NCI-H2029 treated with DMSO at 0.1 percent for 48 hours (cell line): ENCODE data around the gene ZMIZ1.

Source experiments
- DNase-seq: peaks from one replicate; lab custom pipeline; 2025; lab: John Stamatoyannopoulos, UW

The ZMIZ1 gene

DNA sequence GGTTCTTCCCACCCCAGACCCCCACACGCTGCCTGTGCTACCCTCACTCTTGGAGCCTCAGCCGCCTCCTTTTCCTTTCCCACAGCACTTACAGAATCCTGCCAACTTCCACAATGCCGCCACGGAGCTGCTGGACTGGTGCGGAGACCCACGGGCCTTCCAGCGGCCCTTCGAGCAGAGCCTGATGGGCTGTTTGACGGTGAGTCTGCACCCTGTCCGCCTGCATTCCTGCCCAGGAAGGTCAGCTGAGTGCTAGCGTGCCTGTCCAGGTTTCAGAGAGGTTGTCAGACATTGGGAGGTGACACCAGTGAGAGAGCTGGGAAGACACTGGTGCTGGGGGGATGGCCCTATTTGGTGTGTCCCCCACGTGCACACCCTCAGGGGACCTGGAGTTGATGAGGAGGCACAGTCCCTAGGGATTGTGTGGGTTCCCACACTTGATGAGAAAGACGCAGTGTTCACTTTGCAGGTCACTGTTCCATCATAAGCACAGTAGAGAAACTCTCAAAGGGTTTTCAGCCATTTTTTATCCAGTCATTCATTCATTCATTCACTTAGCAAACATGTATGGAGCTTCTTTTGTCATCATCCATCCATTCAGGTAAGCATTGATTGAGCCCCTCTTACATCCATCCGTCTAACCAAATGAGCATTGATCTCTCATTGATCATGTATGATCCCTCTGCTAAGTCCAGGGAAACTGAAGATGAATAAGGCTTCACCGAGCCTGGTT, 139.7 kb downstream of the ZMIZ1 start:
- DNase-seq = no peak

DNA sequence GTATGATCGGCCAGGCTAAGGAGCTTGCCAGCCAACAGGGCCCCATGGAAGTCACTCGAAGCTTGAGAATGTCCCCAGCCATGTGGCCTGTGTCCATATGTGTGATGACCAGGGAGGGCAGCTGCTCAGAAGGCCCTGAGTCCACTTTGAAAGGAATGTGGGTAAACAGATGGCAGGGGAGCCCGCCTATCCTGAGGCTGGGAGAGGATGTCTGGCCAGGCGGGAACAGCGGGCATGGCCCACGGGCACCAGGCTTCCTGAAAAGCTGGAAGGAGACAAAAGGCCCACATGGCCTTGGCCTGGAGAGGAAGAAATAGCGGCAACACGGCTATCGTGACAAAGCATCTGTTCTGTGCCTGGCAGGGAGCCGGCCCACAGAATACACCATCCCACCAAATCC, 140.6 kb downstream of the ZMIZ1 start:
- DNase-seq = no peak

DNA sequence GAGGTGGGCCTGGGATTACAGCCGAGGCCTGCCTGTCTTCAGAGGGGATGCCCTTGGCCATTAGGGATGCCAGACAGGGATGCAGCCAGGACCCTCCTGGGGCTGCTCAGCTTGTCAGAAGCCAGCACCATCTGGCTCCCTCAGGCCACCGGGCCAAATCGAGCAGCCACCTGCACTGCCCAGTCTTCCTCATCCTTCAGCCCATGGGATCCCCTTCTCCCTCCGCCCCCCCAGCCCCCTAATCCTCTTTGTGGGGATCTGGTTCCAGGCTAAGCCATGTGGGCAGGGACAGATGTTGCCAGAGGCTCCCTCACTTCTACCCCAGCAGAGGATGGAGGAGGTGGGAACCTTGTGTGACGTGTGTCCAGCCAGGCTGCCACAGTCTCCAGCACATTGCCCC, 141.1 kb downstream of the ZMIZ1 start:
- DNase-seq = no peak

DNA sequence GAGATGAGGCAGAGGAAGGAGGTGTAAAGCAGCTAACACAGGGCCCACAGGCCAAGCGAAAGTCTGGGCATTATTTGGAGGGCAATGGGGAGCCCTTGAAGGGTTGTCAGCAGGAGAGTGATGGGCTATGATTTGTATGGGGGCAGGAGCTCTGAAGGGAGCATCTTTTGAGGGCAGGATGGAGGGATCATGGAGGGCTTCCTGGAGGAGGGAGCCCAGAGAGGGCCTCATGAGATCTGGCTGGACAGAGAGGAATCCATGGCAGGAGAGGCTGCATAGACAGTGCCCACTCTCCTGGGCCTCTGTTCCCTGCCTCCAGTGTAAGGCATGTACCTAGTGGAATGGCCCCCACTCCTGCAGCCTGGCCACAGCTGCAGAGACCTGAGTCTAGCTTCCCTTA, 141.9 kb downstream of the ZMIZ1 start:
- DNase-seq = no peak

DNA sequence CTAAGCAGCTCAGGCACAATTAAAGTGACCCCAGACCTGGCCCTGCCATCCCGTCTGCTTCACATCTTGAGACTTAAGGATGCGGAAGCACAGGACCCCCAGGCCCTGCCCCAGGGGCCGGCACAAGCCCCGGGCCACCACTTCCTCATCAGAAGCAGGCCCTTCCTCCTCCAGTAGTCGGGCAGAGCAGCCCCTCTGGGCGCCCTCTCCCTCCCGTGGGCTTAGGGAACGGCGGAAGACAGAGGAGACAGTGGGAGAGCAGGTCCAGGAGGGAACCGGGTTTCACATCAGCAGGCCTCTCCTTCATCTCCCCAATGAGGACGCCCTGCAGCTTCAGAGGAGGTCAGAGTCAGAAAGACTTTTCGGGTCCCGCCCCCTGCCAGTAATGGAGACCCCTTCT, 142.8 kb downstream of the ZMIZ1 start:
- DNase-seq = no peak

DNA sequence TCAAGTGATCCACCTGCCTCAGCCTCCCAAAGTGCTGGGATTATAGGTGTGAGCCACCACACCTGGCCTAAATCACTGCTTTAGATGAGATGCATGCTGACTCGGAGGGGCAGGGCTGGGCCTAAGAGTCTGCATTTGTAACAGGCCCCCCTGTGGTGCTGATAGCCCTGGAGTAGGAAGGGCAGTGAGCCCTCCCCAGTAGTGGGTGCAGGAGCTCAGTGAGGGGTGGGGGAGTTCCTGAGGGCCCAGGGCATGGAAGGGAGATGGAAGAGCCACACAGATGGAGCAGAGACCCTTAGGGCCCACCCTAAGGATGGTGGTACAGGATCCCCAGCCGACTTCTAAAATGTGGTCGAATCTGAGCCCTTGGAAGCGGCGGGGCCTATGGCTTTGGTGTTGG, 146.8 kb downstream of the ZMIZ1 start:
- DNase-seq = no peak

DNA sequence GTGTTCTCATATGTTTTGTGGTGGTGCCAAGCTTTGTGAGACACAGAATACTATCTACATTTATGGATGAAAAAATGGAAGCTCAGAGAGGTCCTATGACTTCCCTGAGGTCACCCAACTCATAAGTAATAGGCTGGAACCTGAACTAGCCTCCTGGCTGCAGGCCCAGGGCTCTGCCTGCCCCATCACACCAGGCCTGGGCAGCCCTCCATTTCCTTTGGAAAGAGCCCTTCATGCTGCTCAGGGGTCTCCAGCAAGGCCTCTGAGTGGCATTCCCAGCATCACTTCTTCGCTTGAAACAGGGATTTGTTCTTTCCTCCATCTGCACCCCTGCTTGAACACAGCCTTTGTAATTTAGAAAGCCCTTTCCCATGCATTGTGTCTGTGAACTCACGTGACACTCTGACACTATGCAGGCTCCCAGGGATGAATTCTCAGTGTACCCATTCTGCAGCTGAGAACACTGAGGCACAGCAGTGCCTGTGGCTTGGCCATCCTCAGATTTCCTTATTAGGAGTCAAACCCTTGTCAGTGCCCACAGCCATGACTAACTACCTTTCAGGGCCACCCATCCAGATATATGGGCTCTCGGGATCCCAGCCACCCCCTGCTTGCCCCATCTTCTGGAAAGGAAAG, 150.7 kb downstream of the ZMIZ1 start:
- no peak for DNase-seq

DNA sequence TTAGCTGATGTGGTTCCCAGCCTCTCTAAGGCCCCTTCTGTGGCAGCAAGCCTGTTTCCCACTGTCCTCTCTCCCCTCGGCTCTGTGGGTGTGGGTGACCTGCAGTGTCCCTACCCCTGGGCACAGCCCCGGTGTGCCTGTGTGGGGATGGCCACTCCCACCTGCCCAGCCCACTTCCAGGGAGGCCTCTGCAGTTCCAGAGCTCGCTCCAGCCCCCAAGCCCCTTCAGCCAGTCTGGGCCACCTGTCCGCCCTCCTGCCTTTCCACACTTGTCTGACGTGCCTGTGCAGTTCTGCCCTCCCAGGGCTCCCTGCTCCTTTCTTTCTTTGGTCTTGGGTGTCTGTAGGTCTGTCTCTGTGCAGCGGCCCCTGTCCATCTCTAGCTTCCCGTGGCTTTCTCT, 151.5 kb downstream of the ZMIZ1 start:
- DNase-seq = no peak

DNA sequence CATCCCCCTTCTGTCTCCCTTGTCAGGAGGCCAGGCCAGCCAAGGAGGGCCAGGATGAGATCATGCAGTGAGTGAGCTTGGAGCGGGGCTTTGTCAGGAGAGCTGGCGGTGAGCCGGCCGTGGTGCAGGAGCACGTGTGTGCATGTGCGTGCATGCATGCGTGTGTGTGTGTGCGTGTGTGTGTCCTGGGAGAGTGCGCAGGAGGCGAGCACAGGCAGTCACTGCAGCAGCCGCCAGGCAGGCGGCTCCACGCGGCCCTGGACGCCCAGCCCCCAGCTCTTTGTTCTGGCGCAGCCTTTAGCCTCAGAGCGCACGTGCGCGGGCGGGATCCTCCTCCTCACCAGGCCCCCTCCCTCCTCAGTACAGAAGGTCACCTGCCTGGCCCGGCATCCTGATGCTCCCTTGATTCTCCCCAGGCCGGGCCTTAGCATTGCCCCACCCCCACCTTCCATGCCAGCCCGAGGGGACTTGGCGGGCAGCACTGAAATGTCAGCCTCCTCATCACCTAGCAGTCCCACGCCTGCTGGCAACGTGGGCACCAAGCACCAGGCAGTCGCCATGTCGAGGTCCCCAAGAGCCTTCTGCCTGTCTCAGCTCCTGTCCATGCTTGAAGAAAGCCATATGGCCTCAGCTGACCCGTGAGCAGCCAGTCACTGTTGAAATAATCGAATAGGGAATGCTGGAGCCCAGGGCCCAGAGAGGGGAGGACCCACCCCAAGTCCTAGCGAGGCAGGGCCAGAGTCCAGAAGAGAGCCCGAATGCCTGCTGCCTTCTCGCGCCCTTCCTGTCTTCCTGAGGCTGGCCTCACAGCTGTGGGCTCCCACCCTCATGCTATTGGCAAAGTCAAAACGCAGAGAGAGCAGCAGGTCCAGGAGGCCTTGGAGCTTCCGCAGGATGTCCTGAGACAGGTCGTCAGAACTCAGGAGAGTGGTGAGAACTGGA, 152.6 kb downstream of the ZMIZ1 start:
- no peak for DNase-seq

DNA sequence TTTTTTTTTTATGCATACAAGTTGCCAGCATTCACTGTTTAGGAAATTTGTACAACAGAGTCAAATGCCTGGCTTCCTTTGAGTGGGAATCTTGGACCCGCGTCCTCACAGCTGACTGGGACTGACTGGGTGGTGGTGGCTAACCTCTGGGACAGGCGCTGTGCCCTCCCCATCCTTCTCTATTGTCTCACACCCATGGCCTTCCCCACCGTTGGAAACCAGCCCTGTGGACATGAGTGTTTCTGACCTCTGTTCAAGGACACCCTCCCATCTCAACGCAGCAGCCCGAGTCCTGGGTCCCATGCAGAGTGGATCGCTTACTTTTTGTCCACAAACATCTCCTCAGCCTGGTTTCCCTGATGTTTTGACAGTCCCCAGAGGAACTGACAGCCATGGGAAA, 153.4 kb downstream of the ZMIZ1 start:
- no peak for DNase-seq

DNA sequence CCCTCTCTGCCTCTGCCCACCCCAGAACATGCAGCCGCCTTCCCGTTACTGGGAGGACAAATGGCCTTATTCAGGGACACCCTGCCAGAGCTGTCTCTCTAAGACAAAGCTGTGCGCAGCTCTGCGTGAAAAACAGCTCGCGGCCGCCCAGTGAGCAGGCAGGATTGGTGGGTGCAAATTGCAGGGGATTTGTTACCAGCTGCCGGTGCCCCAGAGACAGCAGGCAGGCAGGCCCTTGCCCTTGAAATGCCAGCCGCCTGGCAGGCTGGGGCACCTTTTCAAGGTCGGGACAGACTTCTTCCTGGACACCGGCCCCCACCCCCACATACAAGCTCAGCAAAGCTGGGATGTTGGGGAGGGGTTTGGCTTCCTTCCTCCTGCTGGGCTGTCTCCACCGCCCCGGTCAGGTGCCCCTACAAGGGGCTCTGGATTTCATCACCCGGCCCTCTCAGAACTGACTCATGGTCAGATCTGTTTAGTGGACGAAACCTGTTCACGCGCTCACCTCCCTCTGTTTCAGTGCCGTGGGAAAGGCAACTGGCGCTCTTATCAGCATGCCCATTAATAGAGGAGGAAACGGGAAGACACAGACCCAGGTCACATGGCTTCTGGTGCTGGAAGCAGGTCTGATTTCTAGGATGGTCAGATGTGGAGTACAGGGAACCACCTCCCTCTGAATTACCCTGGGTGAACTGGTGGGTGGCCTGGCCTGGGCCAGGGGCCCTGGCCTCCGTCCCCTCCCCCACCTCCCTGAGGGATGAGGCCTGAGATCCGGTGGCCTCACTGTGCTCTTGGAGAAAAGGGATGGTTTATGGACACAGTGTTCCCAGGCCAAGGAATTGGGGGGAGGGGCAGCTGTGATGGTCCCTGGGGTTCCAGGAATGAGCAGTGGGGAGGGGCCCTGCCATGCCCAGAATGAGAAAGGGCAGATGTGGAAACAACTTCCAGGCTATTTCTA, 154.6 kb downstream of the ZMIZ1 start:
- no peak for DNase-seq

DNA sequence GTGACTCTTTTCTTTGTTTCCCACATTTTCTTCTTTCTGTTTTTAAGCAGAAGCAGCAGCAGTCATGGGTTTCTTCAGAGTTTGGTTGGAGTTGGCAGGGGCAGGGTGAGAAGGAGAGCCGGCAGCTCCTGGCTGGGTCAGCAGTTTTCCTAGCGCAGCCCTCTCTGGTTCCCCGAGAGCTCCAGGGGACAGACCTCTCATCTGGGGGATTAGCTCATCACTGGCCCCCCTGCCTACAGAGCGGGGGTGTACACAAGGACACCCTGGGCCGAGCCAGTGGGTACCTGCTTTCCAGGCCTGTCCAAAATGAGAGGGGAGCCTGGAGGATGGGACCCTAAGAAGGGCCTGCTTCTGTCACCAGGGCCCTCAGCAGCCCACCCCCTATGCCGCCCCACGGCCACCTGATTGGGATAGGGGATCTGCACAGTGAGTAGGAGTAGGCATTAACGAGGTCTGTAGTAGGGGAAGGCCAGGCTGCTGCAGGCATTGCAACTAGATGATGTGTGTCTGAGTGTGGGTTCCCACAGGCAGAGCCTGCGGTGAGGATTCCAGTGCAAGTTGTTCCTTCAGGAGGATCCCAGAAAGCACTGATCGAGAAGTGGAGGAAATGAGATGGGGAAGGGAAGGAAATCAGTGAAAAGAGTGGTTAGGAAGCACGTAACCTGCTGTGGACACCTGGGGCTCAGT, 155.6 kb downstream of the ZMIZ1 start:
- no peak for DNase-seq

DNA sequence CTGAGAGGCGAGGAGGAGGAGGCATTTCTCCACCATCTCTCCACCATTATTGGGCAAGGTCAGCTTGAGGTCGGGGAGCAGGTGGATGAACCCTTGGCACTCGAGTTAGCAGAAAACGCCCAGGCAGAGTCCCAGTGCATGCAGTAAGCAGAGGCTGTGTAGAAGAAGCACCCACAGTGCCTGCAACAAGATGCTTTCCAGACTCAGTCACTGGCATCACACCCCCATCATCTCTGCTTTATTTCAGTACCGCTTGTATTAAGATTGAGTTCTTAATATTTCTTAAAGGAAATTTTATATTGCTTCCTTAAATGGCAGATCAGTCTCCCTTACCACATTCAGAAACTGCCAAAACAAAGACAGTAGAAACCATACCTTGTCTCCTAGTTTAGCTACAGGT, 156.2 kb downstream of the ZMIZ1 start:
- no peak for DNase-seq

DNA sequence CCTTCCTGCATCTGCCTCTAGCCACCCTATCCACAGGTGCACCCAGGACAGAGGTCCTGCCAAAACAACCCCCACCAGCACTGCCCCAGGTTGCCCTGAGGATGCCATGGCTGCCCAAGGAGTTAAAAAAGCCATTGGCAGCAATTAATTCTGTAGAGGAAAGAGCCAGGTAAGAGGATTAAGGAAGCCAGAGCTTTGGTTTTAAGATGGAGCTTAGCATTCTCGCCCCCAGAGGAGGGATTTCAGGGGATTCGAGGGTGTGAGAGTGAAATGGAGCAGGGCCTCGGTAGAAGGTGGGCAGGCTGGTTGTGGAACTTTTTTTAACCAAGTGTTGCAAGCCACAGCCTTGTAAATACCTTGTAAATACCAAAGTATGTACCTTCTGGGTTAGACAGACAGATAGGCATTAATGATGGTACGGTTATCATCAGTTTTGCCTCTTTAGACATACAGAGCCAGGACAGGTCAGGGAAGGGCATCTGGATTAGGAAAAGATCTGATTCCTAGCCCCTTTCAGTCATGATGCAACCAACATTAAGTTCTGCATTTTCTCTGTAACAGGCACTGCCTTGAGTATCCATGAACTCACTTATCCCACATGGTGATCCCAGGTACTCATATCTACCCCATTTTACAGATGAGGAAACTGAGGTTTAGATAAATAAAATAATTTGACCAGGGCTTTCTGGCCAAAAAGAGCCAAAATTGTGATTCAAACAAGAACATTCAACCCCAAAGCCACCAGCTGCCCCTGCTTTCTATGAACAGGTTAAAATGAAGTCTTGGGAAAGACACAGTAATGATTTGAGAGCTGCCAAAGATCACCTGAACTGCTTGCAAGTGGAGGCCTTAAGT, 157.9 kb downstream of the ZMIZ1 start:
- DNase-seq = no peak

DNA sequence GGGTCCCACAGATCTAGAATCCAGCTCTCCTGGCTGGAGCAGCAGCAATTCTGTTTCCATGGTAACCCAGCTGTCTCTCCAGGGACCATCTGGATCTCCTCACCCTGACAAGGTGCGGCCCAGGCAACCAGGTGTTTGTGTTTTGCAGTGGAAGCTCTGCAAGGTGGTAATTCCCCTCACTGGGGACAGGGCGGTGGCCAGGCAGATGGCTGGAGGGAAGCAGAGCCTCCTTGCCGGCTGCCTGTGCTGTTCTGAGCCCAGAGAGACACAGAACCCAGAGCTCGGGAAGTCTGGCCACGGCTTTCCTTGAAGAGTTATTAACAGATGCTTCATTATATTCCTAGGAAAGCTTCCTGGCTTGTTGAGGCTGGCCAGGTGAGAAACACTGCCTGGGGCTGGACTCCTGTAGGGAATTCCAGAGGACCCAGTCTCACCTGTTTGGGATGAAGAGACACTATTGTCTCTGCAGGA, 160.3 kb downstream of the ZMIZ1 start:
- no peak for DNase-seq

DNA sequence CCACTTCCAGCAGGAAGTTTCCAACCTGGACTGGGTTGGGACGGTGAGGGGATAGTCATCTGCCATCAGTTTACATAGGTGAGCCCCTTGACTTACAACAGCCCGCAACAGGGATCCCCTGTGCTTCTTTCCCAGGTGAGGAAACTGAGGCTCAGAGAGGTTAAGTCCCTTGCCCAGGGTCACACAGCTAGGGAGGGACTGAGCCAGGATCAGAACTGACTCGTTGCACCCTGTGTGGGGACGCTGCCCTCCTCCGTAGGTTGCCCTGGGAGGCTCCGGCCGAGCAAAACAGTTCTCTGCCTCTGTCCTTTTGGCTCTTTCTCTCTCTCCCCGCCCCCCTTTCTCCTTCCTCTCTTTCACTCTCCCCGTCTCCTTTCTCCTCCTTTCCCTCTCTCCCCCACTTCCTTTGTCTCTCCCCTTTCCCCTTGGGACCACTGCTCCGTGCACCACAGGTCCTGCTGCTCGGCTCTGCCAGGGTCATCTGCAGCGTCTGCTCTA, 161.1 kb downstream of the ZMIZ1 start:
- DNase-seq = no peak

DNA sequence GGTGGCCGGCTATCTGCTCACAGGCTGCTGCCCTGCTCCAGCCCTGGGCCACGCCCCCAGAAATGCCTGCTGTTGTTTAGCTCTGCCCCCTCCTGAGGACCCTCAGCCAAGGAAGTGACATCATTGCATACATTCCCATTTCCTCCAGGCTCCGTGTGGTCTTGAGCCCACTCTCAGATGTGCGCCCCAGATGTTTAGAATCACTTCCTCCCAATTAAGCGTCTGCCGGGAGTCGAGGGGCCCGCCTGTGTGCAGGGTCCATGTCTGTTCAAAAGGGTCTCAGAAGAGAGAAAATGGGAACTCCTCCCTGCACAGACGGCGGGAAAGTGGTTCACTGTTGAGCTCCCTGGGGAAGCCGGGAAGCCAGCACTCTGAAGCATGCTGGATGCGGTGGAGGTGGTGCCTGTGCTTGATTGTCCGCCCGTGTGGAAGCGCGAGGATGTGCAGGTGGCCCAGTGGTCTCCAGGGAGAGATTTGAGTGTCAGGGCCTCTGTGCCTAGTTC, 161.6 kb downstream of the ZMIZ1 start:
- DNase-seq = no peak

DNA sequence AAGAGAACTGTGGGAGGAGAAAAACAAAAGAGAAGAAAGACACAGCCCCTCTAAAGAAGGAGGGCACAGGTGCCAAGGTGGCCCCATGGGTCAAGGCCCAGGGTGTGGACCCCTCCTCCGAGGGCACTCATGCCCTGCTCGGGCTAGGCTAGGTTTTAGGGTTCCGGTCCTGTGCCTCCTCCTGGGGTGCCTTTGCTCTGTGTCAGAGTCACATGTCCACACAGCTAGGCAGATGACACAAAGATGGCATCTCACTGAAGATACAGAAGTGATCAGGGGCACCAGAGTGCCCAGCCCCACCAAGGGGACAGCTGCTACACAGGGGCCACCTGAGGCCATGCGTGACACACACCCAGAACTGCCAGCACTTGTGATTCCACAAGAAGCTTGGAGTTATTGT, 162.1 kb downstream of the ZMIZ1 start:
- DNase-seq = no peak

DNA sequence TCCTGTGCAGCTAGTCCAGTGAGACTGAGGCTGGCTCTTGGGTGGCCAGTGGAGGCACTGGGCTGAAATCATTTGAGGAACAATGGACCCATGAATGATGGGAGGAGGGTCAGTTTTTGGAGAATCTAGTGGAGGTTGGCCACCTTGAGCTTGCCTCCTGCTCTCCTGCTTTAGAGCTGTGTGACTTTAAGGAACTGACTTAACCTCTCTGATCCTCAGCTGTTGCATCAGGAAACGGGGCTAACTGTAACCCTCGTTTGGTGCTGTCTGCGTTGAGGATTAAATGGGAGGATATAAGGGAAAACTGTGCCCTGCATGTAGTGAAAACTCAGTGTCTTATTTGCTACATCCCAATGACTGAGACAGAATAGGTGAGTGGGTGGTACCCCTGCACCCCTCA, 163.1 kb downstream of the ZMIZ1 start:
- no peak for DNase-seq

DNA sequence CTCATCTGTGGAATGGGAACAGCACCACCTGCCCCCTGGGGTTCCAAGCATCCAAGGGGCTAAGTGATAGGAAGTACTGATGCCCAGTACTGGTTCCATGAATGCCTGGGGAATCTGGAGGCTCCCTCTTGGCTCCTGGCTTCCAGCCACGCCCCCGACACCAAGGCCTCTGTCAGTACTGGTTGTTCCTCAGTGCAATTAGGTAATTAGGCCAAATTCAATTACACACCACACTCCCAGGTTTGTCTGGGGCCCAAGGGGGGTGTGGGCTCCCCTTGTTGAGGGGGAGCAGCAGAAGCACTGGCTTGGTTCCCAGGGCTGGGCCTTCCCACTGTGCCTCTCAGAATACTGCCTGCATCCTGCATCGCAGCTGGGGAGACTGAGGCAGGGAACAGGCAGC, 164.1 kb downstream of the ZMIZ1 start:
- no peak for DNase-seq
